Endothelial cell of umbilical vein (primary cell): Measurements from ENCODE around the gene MCRIP2.

ENCODE experiments used
- CTCF ChIP-seq, 2 donors: IDR thresholded peaks; 1 replicate in 1 of 2; 2 replicates in 1 of 2; pipeline ENCODE4 v1.5.1; 2011; ENCODE audit warnings: low read length in 2 of 2, mild to moderate bottlenecking in 2 of 2, moderate library complexity in 2 of 2, control low read depth in 1 of 2, inconsistent platforms in 1 of 2, low read depth in 1 of 2; ENCODE audit not compliant: insufficient read depth in 1 of 2; ENCODE audit errors: extremely low read depth in 1 of 2
- EZH2 ChIP-seq: IDR thresholded peaks from 2 replicates; pipeline ENCODE4 v1.6.1; 2012; ENCODE audit warnings: borderline replicate concordance, low read depth, mild to moderate bottlenecking, moderate library complexity, low read length, inconsistent platforms; ENCODE audit not compliant: severe bottlenecking
- POLR2A ChIP-seq: IDR thresholded peaks from 2 replicates; pipeline ENCODE4 v1.6.1; 2012; ENCODE audit warnings: low read depth, mild to moderate bottlenecking, control low read depth, low read length

GRCh38 chr16:632486-633335 is 8.9 kb upstream of the MCRIP2 start:
- TF ChIP-seq EZH2 (no peak), CTCF (IDR thresholded peaks at IDR 0.05; ENCODE audit: extremely low read depth in 1 of 2, insufficient read depth in 1 of 2, low read depth in 1 of 2, low read length in 2 of 2) (no peak), POLR2A (no peak)
